ENCODE measurements around the gene LRTM2.

DNA sequence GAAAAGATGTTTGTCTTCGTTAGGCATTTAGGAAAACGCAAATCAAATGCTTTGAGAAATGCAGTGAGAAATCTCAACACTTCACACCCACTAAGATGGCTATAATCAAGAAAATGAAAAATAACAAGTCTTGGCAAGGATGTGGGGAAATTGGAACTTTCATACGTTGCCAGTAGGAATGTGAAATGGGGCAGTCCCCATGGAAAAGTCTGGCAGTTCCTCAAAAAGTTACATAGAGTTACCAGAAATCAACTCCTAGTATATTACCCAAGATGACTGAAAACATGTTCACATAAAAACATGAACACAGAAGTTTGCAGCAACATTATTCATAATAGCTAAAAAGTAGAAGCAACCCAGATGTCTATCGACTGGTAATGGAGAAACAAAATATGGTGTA is 41.5 kb upstream of the LRTM2 start:
- TF ChIP-seq TAF1 (IDR thresholded peaks at IDR 0.05; ENCODE audit: low read depth): no peak
- TF ChIP-seq, protein P1, sequence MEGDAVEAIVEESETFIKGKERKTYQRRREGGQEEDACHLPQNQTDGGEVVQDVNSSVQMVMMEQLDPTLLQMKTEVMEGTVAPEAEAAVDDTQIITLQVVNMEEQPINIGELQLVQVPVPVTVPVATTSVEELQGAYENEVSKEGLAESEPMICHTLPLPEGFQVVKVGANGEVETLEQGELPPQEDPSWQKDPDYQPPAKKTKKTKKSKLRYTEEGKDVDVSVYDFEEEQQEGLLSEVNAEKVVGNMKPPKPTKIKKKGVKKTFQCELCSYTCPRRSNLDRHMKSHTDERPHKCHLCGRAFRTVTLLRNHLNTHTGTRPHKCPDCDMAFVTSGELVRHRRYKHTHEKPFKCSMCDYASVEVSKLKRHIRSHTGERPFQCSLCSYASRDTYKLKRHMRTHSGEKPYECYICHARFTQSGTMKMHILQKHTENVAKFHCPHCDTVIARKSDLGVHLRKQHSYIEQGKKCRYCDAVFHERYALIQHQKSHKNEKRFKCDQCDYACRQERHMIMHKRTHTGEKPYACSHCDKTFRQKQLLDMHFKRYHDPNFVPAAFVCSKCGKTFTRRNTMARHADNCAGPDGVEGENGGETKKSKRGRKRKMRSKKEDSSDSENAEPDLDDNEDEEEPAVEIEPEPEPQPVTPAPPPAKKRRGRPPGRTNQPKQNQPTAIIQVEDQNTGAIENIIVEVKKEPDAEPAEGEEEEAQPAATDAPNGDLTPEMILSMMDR (IDR thresholded peaks at IDR 0.05; ENCODE audit: poor library complexity, severe bottlenecking): no peak
